Activated CD8-positive, alpha-beta memory T cell treated with anti-CD3 and anti-CD28 coated beads, Interleukin-2, amount 50 U/mL, for 24 hours (primary cell): ENCODE data around the gene UBALD1.
"Not testable (repeated sequence)": the region's sequence is repeated elsewhere in the genome, so short reads cannot be mapped to it uniquely, and the experiment has no call there.

ENCODE experiments used
- DNase-seq: peaks from one replicate; pipeline ENCODE4 v3.0.0-alpha.2; 2020; ENCODE audit errors: extremely low read depth

Gene UBALD1

DNA sequence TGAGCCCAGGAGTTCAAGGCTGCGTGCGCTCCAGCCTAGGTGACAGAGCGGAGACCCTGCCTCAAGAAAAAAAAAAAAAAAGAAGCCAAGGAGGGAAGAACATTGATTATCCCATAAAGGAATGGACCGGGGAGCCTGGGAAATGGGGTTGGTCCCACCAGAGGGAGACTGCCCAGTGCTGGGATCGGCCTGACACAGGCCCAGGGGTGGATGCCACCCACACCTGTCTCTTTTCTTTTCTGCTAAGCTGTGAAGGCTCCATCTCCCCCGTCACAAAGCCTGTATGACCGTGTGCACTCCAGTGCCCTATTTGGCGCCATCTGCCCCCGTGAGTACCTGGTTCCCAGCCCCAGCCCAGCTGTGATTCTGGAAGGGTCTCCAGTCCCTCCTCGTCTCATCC lies 15.7 kb downstream of the UBALD1 start:
- no peak for DNase-seq

DNA sequence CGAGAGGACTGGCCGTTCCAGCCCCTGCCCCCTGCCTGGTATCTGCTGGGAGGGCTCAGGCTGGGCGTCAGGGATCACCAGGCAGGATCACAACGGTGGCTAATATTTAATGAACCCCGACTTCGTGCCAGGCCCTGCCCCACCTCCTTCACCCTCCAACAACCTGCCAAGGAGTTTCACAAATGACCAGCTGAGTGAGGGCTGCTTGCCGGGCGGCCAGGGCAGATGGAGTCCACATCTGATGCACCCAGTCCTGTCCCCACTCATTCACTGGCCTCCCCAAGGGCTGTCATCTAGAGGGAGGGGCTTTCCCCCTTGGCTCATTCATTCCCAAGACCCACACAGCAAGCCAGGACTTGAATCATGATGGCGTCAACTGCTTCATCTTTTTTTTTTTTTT lies 17.5 kb downstream of the UBALD1 start:
- no peak for DNase-seq

DNA sequence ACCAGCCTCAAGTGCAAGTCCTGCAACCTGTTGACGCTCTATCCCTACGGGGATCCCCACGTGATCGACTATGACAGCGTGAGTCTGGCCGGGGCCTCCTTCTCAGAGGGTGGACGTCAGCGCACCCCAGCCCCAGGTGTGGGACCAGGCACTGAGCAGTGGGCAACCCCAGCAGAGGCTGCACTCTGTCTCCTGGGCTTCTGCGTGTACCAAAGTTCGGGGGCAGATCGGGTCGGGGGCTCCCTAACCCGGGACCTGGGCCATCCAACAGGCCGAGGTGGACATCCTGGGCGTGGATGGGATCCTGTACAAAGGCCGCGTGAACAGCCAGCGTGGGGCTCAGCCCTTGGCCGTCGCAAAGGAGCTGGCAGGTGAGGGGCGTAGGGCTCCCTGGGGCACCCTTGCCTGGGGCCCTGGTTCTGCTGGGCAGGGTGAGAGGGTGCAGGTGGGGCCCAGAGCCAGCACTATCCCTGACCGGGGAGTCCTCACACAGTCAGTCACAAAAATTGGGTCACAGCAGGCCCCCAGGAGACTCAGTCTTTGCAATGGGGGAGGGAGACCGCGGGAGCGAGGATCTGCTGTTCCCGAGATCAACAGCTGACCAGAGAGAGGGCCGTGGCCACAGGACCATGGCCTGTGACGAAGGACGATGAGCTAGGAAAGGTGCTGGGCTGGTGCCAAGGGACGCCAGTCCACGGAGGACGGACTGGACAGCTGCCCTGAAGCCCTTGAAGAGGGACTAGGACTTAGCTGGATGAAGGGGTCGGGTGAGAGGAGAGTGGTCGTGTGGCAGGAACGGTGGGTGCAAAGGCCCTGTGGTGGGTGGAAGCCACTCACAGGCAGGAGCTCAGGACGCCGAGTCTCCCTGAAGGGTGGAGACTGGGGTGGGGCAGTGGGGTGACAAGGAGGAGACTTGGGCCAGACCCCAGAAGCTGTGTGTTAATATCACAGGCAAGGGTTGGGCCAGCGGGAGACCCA lies 20.0 kb downstream of the UBALD1 start:
- DNase-seq = no peak

DNA sequence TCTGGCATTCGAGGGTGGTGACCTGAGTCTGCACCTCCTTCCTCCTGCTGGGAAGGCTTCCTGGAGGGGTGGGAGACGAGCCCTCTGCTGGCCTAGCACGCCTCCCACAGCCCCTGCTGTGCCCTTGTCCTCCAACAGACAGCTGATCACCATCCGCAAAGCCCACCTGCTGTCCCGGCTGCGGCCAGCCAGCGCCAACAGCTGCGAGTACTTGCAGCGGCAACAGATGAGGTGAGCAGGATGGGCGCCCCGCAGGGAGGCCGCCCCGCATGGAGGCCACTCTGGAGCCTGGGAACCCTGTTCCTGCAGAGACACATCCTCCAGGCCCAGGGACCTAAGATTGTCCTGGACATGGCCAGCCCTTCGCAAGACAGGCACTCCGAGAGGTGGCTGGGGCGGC lies 21.6 kb downstream of the UBALD1 start:
- DNase-seq = no peak

DNA sequence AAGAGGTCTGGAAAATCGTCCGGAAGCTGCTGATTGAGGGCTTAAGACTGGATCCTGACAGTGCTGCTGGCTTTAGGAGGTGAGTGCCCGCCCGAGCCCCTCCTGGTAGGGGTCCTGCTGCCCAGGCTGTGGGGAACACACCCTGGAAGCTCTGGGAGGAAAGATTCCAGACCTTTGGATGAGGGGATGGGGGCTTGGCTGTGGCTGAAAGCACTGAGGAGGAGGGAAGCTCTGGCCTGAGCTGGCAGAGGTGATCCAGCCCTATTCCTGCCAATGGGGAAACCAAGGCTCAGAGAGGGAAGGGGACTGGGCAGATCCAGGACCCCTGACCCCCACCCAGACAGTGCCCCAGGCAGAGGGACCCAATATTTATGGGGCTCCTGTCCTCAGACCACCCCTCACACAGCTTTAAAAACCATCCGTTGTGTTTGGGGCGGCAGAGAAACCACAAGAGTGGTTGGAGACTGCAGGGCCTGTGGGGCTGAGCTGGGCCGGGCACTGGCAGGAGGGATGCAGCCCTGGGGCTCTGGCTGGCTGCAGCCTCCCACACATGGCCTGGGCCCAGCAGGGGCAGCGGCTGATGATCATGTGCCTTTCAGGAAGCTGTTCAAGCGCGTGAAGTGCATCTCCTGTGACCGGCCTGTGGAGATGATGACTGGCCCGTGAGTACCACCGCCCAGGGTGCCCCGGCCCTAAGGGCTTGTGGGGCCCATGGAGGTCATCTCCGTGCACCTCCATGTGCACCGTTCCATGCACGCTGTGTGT lies 22.8 kb downstream of the UBALD1 start:
- no peak for DNase-seq

DNA sequence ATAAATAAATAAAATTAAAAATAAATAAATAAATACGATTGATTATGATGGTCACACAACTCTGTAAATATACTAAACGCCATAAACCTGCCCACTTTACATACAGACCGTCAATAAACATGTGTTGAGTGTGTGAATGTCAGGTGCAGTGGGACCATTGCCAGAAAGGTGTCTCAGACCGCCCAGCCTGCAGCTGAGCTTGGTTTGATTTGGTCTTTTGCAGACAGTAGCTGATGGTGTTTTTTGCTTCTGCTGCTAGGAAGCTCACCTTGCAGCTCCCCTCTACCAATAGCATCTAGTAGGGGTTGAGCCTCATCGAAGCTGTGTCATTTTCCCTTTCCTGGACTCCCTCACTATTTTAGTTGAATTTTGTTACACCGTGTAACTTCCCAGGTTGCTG lies 23.5 kb downstream of the UBALD1 start:
- DNase-seq = no peak

DNA sequence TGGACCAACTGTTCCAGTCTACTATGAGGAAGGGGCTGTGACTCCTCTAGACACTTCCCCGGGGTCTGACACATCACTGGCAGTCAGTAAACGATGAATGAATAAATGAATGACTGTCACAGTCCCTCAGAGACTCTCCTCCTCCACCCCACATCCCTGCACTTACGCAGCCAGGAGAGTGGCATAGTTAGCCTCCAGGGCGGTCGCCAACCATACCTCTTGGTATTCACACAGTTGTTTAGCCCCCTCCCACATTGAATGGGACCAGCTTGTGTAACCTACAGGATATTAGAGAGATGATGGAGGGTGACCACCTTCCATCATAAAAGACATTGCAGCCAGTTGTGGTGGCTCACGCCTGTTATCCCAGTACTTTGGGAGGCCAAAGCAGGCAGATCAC lies 25.7 kb downstream of the UBALD1 start:
- no peak for DNase-seq

DNA sequence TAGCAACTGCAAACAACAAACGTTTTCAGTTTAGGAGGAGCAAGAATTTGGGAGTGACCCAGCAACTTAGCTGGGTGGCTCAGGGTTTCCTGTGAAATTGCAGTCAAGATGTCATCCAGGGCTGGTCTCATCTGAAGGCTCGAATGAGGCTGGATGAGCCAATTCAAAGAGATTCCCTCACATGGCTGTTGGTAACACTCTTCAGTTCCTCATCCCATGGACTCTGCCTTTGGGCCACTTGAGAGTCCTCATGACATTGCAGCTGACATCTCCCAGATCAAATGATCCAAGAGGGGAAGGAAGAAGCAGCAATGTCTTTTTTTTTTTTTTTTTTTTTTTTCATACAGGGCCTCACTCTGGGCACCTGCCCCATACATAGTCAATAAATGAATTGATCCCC lies 26.3 kb downstream of the UBALD1 start:
- DNase-seq = no peak

DNA sequence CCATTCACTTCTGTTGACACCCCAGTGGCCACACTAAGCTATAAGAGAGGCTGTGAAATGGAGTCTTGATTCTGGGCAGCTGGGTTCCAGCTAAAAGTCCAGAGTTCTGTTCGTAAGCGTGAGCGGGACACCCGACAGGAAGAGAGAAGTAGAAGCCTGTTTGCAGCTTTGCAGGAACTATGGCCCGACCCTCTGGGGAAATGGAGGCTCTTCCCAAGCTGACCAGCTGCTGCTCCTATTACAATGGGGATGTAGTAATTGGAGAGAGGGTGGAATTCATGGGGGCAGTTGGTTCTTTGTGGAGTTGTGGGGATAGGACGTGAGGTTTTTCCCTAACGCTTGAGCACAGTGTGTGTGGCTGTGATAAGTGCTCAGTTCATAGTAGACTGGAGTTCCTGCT lies 28.4 kb downstream of the UBALD1 start:
- no peak for DNase-seq

DNA sequence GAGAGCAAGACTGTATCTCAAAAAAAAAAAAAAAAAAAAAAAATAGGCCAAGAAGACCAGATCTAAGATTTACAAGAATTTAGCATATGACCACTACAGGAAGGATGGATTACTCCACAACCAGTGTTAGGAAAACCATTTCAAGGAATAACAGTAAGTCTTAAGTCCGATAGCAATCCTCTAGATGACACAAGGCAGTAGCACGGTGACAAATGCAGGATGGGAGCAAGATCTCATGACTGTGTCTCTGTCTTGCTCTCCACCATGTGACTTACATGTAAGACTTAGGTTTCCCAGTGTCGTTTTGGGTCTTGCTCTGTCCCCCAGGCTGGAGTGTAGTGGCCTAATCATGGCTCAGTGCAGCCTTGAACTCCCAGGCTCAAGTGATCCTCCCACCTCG lies 30.8 kb downstream of the UBALD1 start:
- DNase-seq = no peak

DNA sequence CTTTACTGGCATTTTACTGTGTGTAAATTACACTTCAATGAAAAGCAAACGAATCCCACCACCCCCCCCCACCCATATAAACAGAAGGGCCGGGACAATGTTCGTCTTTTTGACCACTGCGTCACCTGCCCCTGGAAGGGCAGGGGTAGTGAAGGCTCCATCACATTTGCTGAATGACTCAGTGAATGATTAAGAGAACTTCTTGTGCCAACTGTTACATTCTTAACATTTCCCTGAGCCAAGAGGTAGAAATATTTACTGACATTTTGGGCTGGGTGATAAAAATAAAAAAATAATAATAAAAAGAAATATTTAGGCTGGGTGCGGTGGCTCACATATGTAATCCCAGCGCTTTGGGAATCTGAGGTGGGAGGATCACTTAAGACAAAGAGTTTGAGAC lies 34.4 kb downstream of the UBALD1 start:
- DNase-seq = no peak

DNA sequence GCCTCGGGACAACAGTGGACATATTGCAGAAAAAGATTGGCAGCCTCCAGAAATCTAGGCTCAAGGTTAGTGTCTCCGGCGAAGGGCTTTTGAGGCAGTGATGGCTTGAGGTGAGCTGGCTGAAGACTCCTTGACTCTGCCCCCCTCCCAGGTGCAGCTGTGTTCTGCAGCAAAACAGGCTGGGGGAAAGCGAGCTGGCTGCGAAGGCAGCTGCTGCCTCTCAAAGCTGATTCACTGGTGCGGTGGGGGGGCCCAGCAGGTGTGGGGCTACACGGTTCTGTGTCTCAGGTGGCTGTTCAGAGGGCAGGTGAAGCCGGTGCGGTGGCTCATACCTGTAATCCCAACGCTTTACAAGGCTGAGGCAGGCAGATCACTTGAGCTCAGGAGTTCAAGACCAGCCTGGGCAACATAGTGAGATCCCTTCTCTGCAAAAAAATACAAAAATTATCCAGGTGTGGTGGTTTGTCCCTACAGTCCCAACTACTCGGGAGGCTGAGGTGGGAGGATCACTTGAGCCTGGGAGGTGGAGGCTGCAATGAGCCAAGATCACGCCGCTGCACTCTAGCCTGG lies 35.6 kb downstream of the UBALD1 start:
- no peak for DNase-seq

DNA sequence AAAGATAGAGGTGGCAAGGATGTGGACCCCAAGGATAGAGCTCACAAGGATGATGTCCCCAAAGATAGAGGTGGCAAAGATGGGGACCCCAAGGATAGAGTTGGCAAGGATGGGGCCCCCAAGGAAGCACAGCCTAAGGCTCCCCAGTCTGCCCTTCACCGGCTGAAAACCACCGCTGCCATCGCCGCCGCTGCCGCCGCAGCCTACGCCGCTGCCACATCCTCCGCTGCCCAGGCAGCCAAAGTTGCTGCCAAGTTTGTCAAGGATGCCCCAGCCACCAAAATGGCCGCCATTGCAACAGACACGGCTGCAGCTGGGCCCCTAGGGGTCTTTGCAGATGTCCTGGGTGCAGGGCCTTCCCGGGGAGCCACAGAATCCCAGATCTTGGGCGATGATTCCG lies 38.7 kb downstream of the UBALD1 start:
- DNase-seq = no peak

DNA sequence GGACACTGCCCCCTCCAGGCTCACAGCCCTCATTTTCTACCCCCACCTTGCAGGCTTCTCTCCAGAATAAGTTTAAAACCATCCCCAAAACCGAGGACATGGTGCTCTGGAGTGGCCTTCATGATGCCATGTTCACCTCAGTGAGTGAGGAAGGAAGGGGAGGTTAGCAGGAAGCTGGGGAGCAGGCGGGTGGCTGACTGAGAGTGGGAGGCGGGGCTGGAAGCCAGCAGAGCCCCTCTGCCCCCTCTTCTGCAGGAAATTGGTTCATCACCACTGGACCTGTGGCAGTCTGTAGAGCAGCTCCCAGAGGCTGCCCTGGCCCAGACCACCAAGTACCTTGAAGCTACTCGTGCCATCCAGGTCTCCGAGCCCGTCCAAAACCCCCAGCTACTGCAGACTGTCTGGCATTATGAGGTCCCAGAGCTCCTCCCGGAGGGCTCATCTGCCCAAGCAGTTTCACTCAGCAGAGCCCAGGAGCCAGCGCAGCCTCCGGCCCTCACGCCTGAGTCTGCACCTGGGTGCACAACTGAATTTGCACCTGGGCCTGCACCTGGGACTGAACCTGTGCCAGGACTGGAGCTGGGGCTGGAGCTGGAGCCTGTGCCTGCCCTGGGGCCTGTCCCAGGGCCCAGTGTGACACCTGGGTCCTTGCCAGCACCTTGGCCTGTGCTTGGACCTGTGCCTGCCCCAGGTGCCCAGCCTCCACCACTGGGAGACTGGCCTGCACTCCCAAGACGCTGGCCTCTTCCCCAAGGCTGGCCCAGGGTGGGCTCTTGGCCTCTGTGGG lies 39.6 kb downstream of the UBALD1 start:
- DNase-seq = no peak

DNA sequence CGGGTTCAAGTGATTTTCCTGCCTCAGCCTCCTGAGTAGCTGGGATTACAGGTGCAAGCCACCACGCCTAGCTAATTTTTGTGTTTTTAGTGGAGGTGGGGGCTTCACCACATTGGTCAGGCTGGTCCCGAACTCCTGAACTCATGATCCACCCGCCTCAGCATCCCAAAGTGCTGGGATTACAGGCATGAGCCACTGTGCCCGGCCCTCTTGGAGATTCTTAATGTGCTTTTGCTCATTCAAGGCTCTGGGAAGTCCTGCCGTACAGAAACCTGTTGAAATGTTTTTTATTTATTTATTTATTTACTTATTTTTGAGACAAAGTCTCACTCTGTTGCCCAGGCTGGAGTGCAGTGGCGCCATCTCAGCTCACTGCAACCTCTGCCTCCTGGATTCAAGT lies 40.8 kb downstream of the UBALD1 start:
- DNase-seq = not testable (repeated sequence)

DNA sequence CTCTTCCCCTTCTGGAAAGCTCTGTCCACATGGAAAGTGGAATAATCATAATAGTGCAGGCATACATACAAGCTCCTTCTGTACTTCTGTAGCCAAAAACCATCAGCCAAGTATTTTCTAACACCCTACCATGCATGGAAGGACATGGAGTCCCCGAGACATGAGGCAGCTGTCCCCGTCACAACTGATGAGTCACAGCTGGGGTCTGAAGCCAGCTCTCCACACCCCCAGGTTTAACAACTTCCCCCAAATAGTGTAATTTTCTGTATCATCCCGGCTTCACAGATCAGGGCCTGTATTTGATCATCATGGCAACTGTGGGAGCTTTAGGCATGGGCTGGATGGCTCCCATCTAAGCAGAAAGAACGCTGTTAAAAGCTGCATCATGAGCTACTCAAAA lies 42.0 kb downstream of the UBALD1 start:
- no peak for DNase-seq

DNA sequence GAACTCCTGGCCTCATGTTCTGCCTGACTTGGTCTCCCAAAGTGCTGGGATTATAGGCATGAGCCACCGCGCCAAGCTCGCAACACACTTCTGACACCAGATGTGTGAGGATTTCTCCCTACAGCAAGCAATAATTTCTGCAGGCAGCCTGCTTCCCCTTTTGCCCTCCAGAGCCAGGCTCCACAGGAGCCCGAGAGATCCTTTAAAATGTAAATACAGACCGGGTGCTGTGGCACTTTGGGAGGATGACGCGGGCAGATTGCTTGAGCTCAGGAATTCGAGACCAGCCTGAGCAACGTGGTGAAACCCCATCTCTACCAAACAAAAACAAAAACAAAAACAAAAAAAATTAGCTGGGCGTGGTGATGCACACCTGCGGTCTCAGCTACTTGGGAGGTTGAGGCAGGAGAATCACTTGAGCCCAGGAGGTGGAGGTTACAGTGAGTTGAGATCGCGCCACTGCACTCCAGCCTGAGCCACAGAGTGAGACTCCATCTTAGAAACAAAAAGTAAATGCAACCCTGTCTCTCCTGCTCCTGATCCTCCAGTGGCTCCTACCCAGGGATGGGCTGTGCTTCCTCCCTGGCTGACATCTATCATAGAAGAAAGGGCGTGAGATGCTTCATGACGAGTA lies 43.9 kb downstream of the UBALD1 start:
- DNase-seq = no peak

DNA sequence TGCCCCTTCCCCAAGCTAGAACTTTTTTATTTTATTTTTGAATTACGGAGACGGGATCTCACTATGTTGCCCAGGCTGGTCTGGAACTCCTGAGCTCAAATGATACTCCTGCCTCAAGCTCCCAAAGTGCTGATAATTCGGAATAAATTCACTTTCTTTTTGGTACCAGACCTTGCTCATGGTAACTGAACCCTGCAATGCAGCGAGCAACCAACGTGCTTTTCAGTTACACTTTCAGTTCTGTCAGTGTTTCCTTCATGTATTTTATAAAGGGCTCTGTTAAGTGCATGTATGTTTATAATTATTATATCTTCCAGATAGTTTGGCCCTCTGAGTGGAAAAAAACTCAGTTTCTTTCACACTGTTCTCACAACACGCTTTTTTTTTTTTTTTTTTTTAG lies 44.6 kb downstream of the UBALD1 start:
- DNase-seq = no peak

DNA sequence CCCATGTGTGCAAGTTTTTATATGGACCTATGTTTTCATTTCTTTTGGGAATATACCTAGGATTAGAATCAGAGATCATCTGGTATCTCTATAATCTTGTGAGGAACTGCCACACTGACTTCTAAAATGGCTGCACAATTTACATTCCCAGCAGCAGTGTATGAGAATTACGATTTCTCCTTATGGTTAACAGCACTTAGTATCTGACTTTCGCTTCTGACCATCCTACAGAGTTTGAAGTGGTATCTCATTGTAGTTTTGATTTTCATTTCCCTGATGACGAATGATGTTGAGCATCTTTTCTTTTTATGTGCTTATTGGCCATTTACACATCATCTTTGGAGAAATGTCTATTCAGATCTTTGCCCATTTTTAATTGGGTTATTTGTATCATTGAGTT lies 48.5 kb downstream of the UBALD1 start:
- DNase-seq = no peak

DNA sequence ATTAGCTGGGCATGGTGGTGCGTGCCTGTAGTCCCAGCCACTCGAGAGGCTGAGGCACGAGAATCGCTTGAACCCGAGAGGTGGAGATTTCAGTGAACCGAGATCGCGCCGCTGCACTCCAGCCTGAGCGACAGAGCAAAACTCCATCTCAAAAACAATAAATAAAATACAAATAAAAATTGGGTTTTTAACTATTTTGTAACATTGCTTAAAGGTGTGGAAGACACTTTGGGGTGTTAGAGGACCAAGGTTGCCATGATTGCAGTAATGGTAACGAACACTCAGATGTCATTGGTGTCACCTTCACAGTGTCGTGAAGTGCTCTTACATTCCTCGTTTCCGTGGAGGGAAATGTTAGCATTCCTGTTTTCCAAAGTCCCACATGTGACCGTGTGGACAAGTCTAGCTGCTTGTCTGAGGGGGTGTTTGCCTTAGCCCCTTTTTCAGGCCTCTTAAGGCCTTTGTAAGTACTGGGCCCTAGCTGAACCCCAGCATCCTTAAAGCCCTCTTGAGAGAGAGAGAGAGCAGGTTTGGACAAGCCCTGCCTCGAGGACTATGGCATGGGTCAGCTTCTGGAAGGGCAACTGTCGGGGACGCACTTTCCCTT lies 49.9 kb downstream of the UBALD1 start:
- no peak for DNase-seq

DNA sequence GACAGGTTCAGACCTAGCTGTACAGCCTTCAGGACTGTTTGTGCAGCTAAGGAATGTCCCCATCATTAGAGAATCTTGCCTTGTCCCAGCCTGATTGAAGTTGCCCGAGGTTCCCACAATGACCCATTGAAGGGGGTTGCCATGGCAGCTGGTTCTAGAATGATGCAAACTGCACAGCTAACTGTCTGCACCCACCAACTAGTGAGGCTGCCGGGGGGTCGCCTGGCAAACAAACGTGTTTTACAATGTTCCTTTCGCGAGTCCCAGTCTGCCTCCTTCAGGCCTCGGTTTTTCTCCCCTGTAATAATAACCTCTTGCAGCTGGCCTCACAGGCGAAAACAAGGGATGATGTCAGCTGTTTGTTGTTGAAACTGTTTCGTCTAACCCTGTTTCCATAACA lies 53.1 kb downstream of the UBALD1 start:
- DNase-seq = no peak
